ENCODE results near the gene SBF2.

The SBF2 gene

DNA sequence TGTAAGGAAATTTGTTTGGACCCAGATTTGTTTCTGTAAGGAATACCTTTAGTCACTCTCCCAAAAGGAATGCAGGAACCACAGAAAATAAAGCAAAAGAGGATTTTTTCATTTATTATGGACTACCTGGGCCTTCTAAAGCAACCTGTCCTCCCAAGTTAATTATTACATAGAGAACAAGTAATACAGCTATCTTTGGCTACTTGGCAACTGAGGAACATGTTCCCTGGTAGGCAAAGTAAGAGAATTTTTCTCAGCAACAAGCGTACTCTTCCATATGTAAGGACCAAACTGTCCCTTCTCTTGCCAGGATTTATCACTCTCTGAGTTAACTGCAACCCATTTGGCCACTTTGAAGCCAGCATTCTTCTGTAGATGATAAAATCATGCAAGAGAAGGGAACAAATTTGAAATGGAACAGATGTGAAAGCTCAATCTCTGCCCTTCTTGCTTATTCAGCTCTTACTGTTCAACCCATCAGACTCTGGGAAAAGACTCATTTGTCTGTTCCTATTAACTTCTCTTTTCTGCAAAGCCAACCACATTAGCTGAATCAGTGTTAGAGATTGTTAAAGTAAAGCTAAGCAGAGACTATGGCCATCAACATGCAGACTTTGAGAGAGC lies 440.0 kb downstream of the SBF2 start:
- DNase-seq (ENCODE audit: low read depth, low spot score) = no peak

DNA sequence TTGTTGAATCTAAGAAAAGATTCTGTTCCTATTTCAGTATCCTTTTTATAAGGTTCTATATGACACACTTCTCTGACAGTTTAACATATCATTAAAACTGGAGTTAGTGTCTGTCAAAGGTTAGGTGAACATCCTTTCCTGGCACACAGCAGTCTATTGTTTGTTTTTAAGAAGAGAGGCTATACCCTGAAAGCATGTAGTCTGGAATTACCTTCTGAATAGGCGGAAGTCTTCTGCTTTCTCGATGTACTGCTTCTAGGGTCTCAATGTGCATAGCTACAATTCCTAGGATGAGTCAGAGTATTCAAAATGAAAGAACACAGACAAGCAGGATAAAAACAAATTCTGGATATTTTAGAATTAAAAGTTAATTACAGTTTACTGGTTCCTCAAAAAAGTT lies 441.6 kb downstream of the SBF2 start:
- no peak for DNase-seq (ENCODE audit: low read depth, low spot score)

DNA sequence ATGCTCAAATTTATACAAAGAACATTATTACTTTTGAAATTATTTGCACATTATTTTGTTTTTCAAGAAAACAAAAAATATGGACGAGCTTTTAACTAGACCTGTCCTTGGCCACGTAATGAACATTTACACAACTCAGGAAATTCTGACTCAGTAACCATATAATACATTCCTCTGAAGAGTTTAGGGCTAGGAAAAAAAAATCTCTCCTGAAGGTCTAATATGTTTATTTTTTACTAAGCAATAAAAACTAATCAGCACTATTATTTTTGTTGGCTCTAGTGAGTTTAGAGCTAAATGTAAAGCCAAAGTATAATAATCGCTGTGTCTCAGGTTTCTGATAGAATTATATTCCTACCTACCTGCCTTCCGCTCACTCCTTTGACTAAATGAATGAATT lies 442.7 kb downstream of the SBF2 start:
- DNase-seq (ENCODE audit: low read depth, low spot score) = no peak

DNA sequence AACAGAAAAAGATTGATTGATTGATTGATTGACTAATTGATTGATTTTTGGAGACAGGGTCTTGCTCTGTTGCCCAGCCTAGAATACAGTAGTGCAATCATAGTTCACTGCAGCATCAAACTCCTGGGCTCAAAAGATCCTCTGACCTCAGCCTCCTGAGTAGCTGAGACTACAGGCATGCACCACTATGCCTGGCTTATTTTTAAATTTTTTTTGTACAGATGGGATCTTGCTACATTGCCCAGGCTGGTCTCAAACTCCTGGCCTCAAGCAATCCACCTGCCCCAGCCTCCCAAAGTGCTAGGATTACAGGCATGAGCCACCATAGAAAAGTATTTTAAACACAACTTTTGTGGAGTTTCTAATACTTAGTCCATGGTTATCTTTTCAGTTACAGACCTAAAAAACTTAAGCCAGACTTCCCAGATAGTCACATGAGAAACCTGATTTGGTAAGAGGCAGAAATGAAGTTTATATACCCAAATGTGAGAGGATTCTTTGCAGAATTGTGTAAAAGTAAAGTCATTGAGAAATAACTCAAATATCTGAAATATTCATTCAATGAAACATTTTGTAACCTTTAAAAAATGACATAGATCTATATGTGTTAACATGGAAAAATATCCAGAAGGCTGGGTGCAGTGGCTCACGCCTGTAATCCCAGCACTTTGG lies 443.7 kb downstream of the SBF2 start:
- no peak for DNase-seq (ENCODE audit: low read depth, low spot score)

DNA sequence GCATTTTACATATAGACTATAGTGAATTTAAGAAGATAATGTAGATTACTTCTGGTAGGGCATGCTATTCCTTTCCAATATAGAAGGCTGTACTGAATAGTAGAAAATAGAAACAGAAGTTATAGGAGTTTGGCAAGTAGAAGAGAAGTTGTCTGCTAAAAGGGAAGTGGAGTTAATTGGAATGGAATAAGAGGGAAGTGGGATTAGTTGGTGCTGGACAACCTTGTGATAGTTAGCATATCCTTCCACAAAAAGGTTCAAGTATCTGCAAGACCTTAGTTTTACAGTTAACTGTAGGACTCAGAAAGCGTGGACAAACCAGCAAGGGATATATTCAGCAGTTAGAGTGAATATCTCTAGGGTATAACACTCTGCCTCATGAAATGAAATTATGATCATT lies 444.6 kb downstream of the SBF2 start:
- no peak for DNase-seq (ENCODE audit: low read depth, low spot score)

DNA sequence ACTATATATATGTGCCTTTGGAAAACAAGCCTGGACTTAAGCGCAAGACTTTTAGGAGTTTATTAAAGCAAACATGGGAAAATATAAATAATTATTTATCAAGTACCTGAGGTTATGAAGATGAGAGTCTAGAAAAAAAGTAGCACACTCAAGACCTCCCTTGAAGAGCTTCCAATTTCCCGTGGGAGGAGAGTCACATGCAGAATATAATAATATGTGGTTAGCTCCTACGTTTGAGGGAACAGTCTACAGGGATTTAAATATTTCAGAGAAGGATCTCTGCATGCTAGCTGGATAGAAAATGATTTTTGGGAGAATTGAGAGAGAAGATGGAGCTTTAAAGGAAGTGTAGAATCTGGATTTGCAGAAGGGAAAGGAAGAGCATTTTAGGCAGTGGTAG lies 446.4 kb downstream of the SBF2 start:
- no peak for DNase-seq (ENCODE audit: low read depth, low spot score)

DNA sequence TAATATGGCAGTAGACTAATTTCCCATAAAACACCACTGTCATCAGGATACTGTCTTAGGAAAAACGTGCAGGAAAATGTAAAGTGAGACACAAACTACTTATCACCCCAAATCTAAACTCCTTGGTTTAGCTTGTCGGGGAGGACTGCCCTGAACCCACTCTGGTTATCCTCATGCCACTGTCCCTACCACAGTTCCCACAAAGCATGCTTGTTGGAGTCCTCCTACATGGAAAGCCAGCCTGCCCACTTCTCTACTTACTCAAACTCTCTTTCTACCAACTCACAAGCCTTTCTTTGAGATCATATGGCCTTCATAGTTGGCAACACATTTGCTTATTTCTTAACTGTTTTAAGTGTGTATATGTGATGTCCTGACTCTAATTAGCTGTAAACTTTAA lies 451.1 kb downstream of the SBF2 start:
- no peak for DNase-seq (ENCODE audit: low read depth, low spot score)

DNA sequence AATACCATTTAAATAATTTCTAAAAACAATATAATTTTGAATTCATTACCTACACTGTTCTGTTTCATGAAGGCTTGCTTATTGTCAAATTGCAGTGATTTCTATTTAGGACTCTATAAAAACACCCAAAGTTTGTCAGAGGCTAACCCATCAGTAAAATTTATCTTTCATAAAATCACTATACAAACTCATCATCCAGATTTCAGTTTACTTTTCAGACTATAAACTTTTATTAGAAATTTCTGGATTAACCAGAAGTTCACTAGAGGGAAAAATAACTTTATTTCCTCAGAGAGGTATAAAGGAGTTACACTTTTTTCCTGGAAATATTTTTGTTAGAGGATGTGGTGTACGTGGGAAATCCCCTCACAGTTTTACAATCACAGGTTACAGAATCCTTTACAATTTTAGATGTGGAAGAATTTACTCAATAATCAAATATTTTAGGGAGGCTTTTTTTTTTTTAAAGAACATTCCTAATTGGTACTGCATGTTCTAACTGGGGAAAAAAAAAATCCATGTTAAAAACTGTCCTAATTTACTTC lies 453.5 kb downstream of the SBF2 start:
- DNase-seq (ENCODE audit: low read depth, low spot score) = no peak

DNA sequence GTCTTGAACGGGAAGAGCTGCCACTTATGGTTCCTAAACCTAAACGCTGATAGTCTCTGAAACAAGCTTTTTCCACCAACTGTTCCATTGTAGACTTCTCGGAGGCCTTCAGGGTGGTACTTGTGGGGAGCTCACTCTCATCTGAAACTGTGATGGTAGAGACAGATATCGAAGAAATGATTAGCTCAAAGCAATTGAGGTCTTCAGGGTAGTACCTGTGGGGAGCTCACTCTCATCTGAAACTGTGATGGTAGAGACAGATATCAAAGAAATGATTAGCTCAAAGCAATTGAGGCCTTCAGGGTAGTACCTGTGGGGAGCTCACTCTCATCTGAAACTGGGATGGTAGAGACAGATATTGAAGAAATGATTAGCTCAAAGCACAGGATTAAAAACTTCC lies 454.5 kb downstream of the SBF2 start:
- DNase-seq (ENCODE audit: low read depth, low spot score) = no peak

DNA sequence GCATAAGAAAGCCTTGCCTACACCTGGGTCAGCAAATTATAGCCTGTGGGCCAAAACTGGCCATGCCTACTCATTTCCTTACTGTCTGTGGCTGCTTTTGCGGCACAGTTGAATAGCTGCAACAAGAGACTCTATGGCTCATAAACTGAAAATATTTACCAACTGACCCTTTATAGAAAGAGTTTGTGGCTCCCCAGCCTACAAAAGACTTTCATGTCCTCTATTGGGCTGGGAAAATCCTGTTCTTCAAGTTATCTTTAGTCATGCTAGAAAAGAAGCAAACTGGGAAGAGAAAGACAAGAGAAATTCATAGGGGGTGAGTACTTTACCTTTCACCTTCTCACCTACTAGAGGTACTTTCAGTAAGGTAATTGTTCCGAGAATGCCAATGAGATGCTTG lies 455.1 kb downstream of the SBF2 start:
- DNase-seq (ENCODE audit: low read depth, low spot score) = no peak

DNA sequence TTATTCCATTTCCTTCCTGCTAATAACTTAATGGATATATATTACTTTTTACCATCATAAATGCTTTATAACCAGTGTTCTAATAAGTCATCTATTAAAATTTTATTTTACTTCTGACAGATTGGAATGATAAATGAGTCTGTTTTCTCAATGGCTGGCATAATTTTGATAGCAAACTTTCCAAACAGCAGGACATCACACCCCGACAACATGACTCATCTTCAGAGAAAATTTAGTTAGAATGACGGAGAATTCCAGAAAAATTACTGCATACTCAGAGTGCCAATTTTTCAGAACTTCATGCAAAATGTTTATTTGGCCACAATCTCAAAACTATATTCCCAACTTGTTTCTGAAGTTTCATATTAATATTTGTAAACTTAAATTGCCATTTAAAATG lies 455.8 kb downstream of the SBF2 start:
- DNase-seq (ENCODE audit: low read depth, low spot score) = no peak

DNA sequence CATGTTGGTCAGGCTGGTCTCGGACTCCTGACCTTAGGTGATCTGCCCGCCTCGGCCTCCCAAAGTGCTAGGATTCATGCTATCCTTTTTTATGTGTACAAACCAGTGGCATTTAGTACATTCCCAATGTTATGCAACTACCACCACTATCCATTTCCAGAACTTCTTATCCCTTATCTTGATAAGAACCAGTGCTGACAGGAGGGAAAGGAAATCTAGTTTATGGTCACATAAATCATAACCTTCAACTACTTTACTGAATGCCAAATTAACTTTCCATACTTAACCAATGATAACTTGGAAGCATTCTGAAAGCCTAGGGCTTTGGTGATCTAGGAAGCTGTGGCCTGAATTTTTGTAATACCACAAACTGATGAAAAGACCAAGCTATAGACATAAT lies 459.7 kb downstream of the SBF2 start:
- DNase-seq (ENCODE audit: low read depth, low spot score) = no peak

DNA sequence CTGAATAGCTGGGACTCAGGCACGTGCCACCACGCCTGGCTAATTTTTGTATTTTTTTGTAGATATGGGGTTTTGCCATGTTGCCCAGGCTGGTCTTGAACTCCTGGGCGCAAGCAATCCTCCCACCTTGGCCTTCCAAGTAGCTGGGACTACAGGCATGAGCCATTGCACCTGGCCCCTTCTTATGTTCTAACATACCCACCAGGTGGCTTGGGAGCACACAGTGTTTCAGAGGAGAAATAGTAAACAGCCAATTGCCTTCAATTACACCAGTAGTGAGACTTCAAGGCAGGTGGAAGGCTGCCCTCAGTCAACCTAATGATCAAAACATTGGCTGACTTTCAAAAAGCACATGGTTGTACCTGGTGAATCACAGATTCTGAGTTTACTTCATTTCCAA lies 462.9 kb downstream of the SBF2 start:
- DNase-seq (ENCODE audit: low read depth, low spot score) = no peak

DNA sequence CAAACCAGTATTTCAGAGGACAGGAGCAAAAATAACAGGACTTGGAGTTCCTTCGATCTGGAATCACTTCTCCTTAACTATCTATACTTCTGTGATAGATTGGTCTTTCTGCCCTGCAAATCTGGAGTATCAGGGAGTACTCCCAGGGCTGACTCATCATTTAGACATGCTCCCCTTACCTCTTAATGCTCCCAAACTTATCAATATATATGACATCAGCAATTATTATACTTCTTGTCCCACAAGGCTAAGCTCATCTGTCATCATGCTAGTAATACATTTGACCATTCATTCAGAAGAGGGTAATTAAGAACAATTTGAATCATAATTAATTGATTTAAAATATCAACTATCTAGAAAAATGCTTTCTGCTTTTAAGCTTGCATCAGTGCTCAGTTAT lies 466.3 kb downstream of the SBF2 start:
- DNase-seq (ENCODE audit: low read depth, low spot score) = no peak

DNA sequence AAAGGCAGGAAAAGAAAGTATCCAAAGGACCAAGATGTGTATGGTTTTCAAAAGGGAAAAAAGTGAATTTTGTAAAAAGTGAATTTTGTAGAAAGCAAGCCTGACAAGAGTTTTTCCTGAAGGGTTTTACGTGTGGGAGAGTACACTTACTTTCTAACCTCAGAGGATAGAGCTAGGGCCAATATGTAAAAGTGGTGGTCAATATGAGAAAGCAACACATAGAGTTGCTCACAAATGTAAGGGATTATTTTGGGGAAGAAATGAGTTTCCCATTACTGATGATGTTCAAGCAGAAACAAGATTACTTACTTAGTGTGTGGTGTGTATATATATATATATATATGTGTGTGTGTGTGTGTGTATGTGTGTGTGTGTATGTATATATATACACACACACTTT lies 467.6 kb downstream of the SBF2 start:
- no peak for DNase-seq (ENCODE audit: low read depth, low spot score)

DNA sequence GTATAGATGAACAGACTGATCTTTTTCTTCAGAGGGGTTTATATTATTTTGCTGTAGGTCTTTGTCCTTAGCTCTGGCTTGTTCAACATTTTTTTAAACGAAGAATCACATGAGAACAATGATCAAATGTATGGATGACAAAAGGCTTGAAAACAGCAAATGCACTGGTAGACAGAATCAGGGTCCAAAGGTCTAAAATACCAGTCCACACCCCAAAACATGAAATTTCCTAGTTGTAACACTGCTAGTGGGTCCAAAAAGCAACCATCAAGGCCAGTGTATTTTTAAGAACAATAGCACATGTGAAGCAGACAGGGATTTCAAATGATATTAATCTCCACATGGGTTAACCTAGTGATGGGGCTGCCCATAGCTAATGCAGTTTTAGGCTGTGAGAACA lies 468.1 kb downstream of the SBF2 start:
- no peak for DNase-seq (ENCODE audit: low read depth, low spot score)

DNA sequence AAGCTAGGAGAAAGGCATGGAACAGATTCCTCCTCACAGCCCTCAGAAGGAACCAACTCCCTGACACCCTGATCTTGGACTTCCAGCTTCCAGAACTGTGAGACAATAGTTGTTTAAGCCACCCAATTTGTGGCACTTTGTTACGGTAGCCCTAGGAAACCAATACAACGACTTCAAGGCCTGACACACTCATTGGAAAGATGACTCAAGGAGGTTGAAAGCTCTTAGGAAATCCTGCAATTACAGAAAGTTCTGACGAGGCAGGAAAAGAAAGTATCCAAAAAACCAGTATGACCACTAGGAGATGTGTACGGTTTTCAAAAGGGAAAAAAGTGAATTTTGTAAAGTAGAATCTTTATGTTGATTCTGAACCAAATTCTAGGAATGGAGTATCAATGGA lies 468.7 kb downstream of the SBF2 start:
- DNase-seq (ENCODE audit: low read depth, low spot score) = no peak

DNA sequence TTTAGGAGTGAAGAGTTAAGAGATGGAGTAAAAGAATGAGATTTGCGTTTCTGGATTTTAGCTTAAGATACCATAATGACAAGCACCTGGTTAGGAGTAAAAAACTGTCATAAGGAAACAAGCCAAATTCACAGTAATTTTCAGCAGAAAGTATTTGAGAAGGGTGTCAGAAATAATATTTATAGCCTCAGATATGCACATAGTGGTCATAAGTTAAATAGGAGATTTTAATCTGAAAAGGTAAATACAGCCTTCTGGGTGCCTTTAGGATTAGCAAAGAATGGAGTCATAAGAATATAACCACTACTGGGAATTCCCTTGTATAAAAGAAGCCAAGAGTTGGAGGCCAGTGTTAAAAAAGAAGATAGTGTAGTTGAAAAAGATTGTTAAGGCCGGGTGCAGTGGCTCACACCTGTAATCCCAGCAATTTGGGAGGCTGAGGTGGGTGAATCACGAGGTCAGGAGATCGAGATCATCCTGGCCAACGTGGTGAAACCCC lies 470.1 kb downstream of the SBF2 start:
- no peak for DNase-seq (ENCODE audit: low read depth, low spot score)

DNA sequence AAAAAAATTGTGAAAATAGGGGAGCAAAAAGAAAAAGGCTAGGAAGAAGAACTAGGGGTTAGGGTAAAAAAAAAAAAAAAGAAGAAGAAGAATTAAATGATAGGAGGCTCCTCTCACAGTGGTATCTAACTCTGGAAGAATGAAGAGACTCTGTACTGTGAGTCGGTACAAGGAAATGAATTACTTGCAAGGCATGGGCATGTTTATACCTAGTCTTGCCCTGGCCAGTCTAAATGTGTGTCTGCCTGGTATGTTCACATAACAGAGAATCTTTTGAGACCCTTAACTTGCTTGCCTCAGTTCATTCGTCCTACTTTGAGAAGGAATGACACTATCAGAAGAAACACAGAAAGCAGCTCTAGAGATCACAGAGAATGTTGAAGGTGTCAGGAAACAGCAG lies 470.6 kb downstream of the SBF2 start:
- DNase-seq (ENCODE audit: low read depth, low spot score) = no peak

DNA sequence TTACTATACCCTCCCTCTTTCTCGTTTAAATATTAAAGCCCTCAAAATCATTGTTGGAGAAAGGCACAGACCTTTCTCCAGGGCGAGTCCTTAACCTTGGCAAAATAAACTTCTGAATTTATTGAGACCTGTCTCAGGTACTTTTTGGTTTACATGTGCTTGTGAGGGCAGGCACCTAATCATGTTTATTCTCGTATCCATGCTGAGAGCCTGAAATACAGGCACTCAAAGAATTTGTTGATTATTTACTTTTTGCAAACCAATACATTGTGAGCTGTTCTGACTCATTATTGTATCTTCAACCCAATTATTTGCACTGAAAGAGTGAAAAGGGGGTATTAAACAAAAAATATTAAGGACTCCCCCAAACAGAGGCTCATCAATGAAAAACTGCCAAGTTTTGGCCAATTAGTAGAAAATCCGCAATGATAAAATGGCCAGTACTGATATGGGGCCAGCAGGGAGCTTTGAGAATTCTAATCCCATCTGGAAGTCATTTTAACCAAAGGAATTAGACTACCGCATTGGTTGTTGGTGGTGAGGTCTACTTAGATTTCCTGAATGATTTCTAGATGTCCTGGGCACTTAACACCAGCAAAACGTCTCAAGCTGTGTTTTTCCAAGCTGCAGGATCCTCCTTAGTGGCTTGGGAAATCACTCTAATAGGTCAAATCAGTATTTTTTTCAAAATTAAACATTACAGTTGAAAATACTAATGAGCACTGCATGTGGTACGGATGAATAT lies 472.8 kb downstream of the SBF2 start:
- no peak for DNase-seq (ENCODE audit: low read depth, low spot score)

DNA sequence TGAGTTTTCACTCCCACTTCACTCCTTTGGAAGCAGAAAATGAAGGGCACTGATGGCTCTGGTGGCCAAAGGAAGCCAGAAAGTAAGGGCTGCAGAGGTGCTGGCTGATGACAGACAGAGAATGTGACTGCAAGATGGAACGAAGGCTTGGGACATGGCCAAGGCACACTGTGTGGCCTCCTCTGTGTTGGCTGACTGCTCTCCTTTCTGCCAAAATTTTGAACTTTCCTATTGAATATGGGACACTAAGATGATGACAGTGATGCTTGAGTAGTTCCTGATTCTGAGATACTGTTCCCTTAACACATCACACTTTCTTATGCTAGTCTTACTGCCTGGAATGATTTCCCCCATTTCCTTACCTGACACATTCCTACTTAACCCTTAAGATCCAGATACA lies 473.8 kb downstream of the SBF2 start:
- DNase-seq (ENCODE audit: low read depth, low spot score) = no peak

DNA sequence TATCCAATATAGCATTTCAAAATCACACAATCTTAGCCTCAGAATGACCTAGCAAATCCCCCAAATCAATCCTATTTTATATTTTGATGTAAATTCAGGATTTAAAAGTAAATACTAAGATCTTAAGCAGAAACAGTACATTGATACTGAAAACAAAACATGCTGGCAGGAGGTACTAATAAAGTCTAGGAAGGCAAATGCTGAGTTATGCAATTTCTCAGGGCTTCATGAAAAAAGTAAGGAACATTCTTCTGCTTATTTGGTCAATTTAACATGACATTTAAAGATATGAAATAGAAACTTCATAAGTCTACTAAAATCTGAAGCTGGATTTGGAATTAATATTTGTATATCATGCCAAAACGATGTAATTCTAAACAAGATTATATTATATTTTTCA lies 476.8 kb downstream of the SBF2 start:
- no peak for DNase-seq (ENCODE audit: low read depth, low spot score)
